Stomach smooth muscle (tissue), 2 donors: ENCODE results near the gene MAP4K3.

Experiments
- H3K27ac ChIP-seq: one replicate; pipeline ENCODE4 v1.7.0; 2013; ENCODE audit warnings: mild to moderate bottlenecking, low read length, inconsistent platforms
- H3K27me3 ChIP-seq, 2 donors: one replicate each; pipeline ENCODE4 v1.7.0; 2013; ENCODE audit warnings: low read length in 2 of 2; ENCODE audit not compliant: insufficient read depth in 2 of 2, control insufficient read depth in 1 of 2
- H3K36me3 ChIP-seq, 2 donors: one replicate each; pipeline ENCODE4 v1.7.0; 2013; ENCODE audit warnings: low read length in 2 of 2; ENCODE audit not compliant: control insufficient read depth in 2 of 2, insufficient read depth in 2 of 2
- H3K4me1 ChIP-seq: one replicate; pipeline ENCODE4 v1.7.0; 2013; ENCODE audit warnings: low read length; ENCODE audit not compliant: control insufficient read depth, insufficient read depth
- H3K4me3 ChIP-seq, 2 donors: one replicate each; pipeline ENCODE4 v1.7.0; 2013; ENCODE audit warnings: low read length in 2 of 2
- H3K9ac ChIP-seq, 2 donors: one replicate each; pipeline ENCODE4 v1.7.0; 2013; ENCODE audit warnings: low read length in 2 of 2, mild to moderate bottlenecking in 1 of 2
- H3K9me3 ChIP-seq, 2 donors: one replicate each; pipeline ENCODE4 v1.7.0; 2013; ENCODE audit warnings: low read length in 2 of 2; ENCODE audit not compliant: control insufficient read depth in 2 of 2
- donor health status: healthy.
- donor health status: Pancreatic carcinoma.

Gene MAP4K3

GRCh38 chr2:39217192-39217550, 219.9 kb downstream of the MAP4K3 start:
- no peaks in the 10 kb centered on the region for H3K9me3 ChIP-seq
- no peak overlapping the region for H3K9ac ChIP-seq
- H3K4me1 ChIP-seq: no peaks in the 10 kb centered on the region
- H3K36me3 ChIP-seq: no peaks in the 10 kb centered on the region
- H3K27me3 ChIP-seq: no peaks in the 10 kb centered on the region
- no peak overlapping the region for H3K4me3 ChIP-seq
- no peak overlapping the region for H3K27ac ChIP-seq

DNA sequence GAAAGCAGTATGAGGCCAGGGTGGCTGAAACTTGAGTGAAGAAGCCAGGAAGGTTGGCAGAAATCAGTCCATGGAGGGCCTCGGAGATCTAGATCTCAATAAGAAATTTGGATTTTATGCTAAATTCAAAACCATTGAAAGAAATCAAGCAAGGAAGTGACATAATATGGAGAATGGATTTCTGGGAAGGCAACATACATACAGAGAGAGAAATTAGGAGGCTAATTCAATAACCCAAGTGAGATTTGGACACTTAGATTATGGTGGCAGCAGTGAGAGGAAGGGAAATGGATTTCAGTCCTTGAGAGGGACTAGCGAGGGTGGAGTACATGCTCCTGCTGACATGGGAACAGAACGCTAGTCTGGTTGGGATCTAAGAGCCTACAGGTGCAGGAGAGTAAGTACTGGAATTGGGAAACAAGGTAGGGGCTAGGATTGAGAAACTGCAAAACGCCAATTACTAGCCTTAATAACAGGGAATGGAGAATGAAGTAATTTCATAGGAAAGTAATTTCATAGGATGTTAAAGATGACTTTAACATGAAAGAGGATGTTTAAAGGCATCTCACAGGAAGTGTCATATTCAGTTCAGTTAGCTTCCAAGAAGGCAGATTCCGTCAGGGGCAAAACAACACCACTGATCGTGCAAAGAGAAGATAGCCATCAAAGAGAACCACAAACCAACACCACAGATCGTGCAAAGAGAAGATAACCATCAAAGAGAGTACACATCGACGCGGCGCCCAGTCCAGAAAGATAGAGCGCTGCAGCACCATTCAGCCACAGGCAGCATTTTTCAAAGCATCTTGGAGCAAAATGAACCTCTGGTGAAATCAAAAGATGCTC, 220.5 kb downstream of the MAP4K3 start:
- Histone ChIP-seq H3K27me3 (no peaks in the 10 kb centered on the region), H3K9me3 (no peaks in the 10 kb centered on the region), H3K9ac (no peak overlapping the region), H3K4me1 (no peaks in the 10 kb centered on the region), H3K4me3 (no peak overlapping the region), H3K36me3 (no peaks in the 10 kb centered on the region), H3K27ac (no peak overlapping the region)

DNA sequence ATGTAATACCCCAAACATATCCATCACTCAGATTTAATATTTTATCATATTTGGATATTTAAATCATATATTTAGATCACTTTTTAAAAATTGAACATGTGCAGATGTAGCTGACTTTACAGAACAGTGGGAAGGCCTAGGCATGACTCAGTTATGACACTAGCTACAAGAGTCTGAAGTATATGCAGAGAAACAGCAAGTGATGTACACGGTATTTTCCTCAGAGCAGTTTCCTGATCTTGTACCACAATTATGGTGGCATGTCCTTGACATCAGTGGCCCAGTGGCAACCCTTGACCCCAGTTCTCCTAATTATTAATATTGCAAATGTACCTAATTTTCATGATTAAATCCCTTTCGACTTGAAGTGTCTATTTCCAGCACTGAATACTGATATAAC, 221.5 kb downstream of the MAP4K3 start:
- H3K27me3 ChIP-seq: no peaks in the 10 kb centered on the region
- no peak overlapping the region for H3K27ac ChIP-seq
- no peaks in the 10 kb centered on the region for H3K9me3 ChIP-seq
- no peak overlapping the region for H3K4me3 ChIP-seq
- no peaks in the 10 kb centered on the region for H3K36me3 ChIP-seq
- H3K9ac ChIP-seq: no peak overlapping the region
- no peaks in the 10 kb centered on the region for H3K4me1 ChIP-seq

GRCh38 chr2:39213015-39213414, 224.1 kb downstream of the MAP4K3 start:
- H3K36me3 ChIP-seq: no peaks in the 10 kb centered on the region
- H3K9me3 ChIP-seq: no peaks in the 10 kb centered on the region
- H3K27me3 ChIP-seq: no peaks in the 10 kb centered on the region
- H3K27ac ChIP-seq: no peak overlapping the region
- H3K9ac ChIP-seq: no peak overlapping the region
- H3K4me3 ChIP-seq: no peak overlapping the region
- H3K4me1 ChIP-seq: no peaks in the 10 kb centered on the region

- Histone ChIP-seq H3K36me3 (no peaks in the 10 kb centered on the region), H3K9ac (no peak overlapping the region), H3K9me3 (no peaks in the 10 kb centered on the region), H3K4me3 (no peak overlapping the region), H3K27me3 (no peaks in the 10 kb centered on the region), H3K27ac (no peak overlapping the region), H3K4me1 (no peaks in the 10 kb centered on the region)
Measured at GRCh38 chr2:39210846-39211245, 226.2 kb downstream of the MAP4K3 start.

DNA sequence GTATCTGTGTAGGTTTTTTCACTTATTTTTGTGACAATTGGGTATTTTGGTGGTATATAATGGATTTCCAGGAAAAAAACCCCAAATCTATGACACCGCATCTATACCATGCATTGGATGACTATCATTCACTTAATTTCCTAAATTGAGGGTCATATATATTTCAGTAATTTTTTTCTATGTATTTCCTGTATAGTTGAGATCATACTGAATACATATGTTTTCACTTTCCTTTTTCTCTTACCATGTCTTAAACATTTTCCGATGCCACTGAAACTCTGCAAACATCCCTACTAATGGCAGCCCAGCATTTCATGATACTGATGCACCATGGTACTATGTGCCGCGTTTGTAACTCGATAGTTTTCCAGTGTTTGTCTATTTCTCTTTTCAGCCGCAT, 233.7 kb downstream of the MAP4K3 start:
- H3K9me3 ChIP-seq: no peaks in the 10 kb centered on the region
- H3K27me3 ChIP-seq: no peaks in the 10 kb centered on the region
- no peak overlapping the region for H3K9ac ChIP-seq
- H3K4me3 ChIP-seq: no peak overlapping the region
- H3K36me3 ChIP-seq: no peaks in the 10 kb centered on the region
- H3K4me1 ChIP-seq: no peaks in the 10 kb centered on the region
- no peak overlapping the region for H3K27ac ChIP-seq

DNA sequence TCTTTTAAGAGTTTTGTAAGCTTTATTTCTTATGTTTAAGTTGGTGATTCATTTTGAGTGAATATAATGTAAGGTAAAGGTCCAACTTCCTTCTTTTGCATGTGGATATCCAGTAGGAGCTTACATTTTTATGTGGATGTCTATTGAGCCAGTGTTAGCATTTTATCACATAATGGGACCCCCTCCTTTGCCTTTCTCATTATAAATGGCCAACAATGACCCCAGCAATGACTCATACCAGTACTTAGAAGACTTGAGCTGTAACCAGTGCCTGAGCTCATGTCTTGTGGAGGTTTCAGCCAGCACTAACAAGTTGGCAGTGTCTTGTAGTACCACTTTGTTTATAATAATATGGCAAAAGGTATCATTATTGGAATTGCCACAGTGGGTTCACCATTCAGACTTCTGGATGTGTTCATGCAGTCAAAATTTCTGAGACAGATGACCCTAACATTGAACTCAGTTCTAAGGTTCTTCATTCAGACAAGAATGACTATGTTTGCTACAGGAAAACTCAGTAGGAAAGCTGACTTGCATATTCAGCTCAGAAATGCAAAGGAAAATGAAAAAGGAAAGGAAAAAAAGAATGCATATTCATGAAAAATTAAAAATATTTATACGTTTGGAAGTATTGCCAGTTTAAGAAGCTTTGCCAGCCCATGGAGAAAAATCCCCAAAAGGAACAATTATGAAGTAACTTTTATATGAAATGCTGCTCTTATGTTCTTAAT, 234.3 kb downstream of the MAP4K3 start:
- Histone ChIP-seq H3K9ac (no peak overlapping the region), H3K36me3 (no peaks in the 10 kb centered on the region), H3K4me1 (no peaks in the 10 kb centered on the region)

More for the DNA sequence above, 234.3 kb downstream of the MAP4K3 start:
- Histone ChIP-seq H3K27ac (no peak overlapping the region), H3K27me3 (no peaks in the 10 kb centered on the region), H3K4me3 (no peak overlapping the region), H3K9me3 (no peaks in the 10 kb centered on the region)
